Neural progenitor cell (in vitro differentiated cells): ENCODE data around the gene PHLPP1. TPM values are rescaled to one million over a fixed set of nuclear protein-coding genes. Genes with fewer than 3 reads are reported as not detected.

Experiments used
- DNase-seq: peaks from one replicate; pipeline ENCODE4 v3.0.0-alpha.2; 2016; ENCODE audit warnings: low spot score
- H2AFZ ChIP-seq: fragments of 200-600 bp; sonication (generic); replicated peaks from 2 replicates; pipeline ENCODE4 v1.6.1; 2016; ENCODE audit warnings: antibody characterized with exemption
- H3F3A ChIP-seq: fragments of 200-600 bp; sonication (generic); 2 replicates; pipeline ENCODE4 v1.6.1; 2016; ENCODE audit warnings: antibody characterized with exemption, low read depth
- H3K27ac ChIP-seq: fragments of 200-600 bp; sonication (generic); 2 replicates; pipeline ENCODE4 v1.5.1; 2016; ENCODE audit warnings: mild to moderate bottlenecking
- H3K27me3 ChIP-seq: fragments of 200-600 bp; sonication (generic); 2 replicates; pipeline ENCODE4 v1.6.1; 2016; ENCODE audit warnings: mild to moderate bottlenecking, moderate library complexity
- H3K36me3 ChIP-seq: fragments of 200-600 bp; sonication (generic); 2 replicates; pipeline ENCODE4 v1.5.1; 2016
- H3K4me1 ChIP-seq: fragments of 200-600 bp; sonication (generic); 2 replicates; pipeline ENCODE4 v1.6.1; 2016; ENCODE audit warnings: mixed run types
- H3K4me2 ChIP-seq: fragments of 200-600 bp; sonication (generic); 2 replicates; pipeline ENCODE4 v1.6.1; 2016
- H3K4me3 ChIP-seq: fragments of 200-600 bp; sonication (generic); 2 replicates; pipeline ENCODE4 v1.5.1; 2016
- H3K79me2 ChIP-seq: fragments of 200-600 bp; sonication (generic); 2 replicates; pipeline ENCODE4 v1.6.1; 2016; ENCODE audit warnings: low read depth
- H3K9ac ChIP-seq: fragments of 200-600 bp; sonication (generic); 2 replicates; pipeline ENCODE4 v1.6.1; 2016
- H3K9me3 ChIP-seq: fragments of 200-600 bp; sonication (generic); 2 replicates; pipeline ENCODE4 v1.5.1; 2016; ENCODE audit warnings: low read depth
- H4K20me1 ChIP-seq: fragments of 200-600 bp; sonication (generic); 2 replicates; pipeline ENCODE4 v1.6.1; 2016; ENCODE audit warnings: low read depth
- H3K27ac Mint-ChIP-seq: 3 replicates; pipeline ENCODE4 v1.8.0; 2021; ENCODE audit warnings: mixed read lengths
- H3K27me3 Mint-ChIP-seq: 2 replicates; pipeline ENCODE4 v1.8.0; 2022; ENCODE audit warnings: low read depth, mild to moderate bottlenecking, inconsistent platforms, moderate library complexity, mixed read lengths; ENCODE audit not compliant: insufficient read depth
- H3K36me3 Mint-ChIP-seq: 3 replicates; pipeline ENCODE4 v1.8.0; 2021; ENCODE audit warnings: mixed read lengths
- H3K4me1 Mint-ChIP-seq: 3 replicates; pipeline ENCODE4 v1.8.0; 2021; ENCODE audit warnings: mixed read lengths
- H3K4me3 Mint-ChIP-seq: 3 replicates; pipeline ENCODE4 v1.8.0; 2021; ENCODE audit warnings: mild to moderate bottlenecking, moderate library complexity, mixed read lengths
- H3K9me3 Mint-ChIP-seq: 3 replicates; pipeline ENCODE4 v1.8.0; 2020; ENCODE audit warnings: mixed read lengths
- EZH2 ChIP-seq: fragments of 200-600 bp; sonication (generic); IDR thresholded peaks from 2 replicates; pipeline ENCODE4 v1.6.1; 2017; ENCODE audit warnings: antibody characterized with exemption, mild to moderate bottlenecking, moderate library complexity
- EZH2phosphoT487 ChIP-seq: fragments of 200-600 bp; sonication (generic); IDR thresholded peaks from 2 replicates; pipeline ENCODE4 v1.6.1; 2017; ENCODE audit warnings: antibody characterized with exemption
- total RNA-seq: library from RNA; depleted of rRNA; stranded (reverse); fragments of >200 nt; gene quantifications from 2 replicates; pipeline ENCODE4 v1.2.3, GENCODE V29; 2015; ENCODE audit warnings: low replicate concordance
- TF ChIP-seq, protein P1 (sequence below): fragments of 200-600 bp; sonication (generic); IDR thresholded peaks from 2 replicates; pipeline ENCODE4 v1.5.1; 2017; ENCODE audit warnings: antibody characterized with exemption, mild to moderate bottlenecking

The PHLPP1 gene
- total RNA-seq, 1 donor from 2014 or later = 20.8 TPM

- H3K36me3 ChIP-seq = no peaks in the 10 kb centered on the region
- peaks cover 17% of the 10 kb centered on the region for H3F3A ChIP-seq
- H3K4me2 ChIP-seq = peak overlapping the region; percentile 11
- H3K9ac ChIP-seq = no peak overlapping the region
- H3K79me2 ChIP-seq = peaks cover 100% of the 10 kb centered on the region
- DNase-seq = no peak
- Mint-ChIP-seq H3K4me3 (no peak overlapping the region), H3K27me3 (peaks cover 2% of the 10 kb centered on the region), H3K27ac (no peak overlapping the region), H3K9me3 (no peaks in the 10 kb centered on the region), H3K36me3 (no peaks in the 10 kb centered on the region), H3K4me1 (peaks cover 65% of the 10 kb centered on the region)
- TF ChIP-seq, protein P1, sequence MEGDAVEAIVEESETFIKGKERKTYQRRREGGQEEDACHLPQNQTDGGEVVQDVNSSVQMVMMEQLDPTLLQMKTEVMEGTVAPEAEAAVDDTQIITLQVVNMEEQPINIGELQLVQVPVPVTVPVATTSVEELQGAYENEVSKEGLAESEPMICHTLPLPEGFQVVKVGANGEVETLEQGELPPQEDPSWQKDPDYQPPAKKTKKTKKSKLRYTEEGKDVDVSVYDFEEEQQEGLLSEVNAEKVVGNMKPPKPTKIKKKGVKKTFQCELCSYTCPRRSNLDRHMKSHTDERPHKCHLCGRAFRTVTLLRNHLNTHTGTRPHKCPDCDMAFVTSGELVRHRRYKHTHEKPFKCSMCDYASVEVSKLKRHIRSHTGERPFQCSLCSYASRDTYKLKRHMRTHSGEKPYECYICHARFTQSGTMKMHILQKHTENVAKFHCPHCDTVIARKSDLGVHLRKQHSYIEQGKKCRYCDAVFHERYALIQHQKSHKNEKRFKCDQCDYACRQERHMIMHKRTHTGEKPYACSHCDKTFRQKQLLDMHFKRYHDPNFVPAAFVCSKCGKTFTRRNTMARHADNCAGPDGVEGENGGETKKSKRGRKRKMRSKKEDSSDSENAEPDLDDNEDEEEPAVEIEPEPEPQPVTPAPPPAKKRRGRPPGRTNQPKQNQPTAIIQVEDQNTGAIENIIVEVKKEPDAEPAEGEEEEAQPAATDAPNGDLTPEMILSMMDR = no peak
- no peak for TF ChIP-seq EZH2phosphoT487
- H4K20me1 ChIP-seq = peaks cover 87% of the 10 kb centered on the region
- H3K27ac ChIP-seq = peak overlapping the region; percentile 59
- no peak overlapping the region for H3K4me3 ChIP-seq
- no peaks in the 10 kb centered on the region for H3K9me3 ChIP-seq
- peaks cover 57% of the 10 kb centered on the region for H3K4me1 ChIP-seq
- H3K27me3 ChIP-seq = no peaks in the 10 kb centered on the region
- no peak overlapping the region for H2AFZ ChIP-seq
Measured at GRCh38 chr18:62784338-62784965, 69.1 kb downstream of the PHLPP1 start.

- Histone ChIP-seq H3K27me3 (no peaks in the 10 kb centered on the region), H2AFZ (no peak overlapping the region), H4K20me1 (peaks cover 88% of the 10 kb centered on the region), H3K4me1 (peaks cover 58% of the 10 kb centered on the region), H3K27ac (no peak overlapping the region), H3F3A (peaks cover 17% of the 10 kb centered on the region), H3K36me3 (no peaks in the 10 kb centered on the region), H3K9ac (no peak overlapping the region), H3K4me2 (peak overlapping the region; percentile 11), H3K9me3 (no peaks in the 10 kb centered on the region), H3K4me3 (no peak overlapping the region), H3K79me2 (peaks cover 100% of the 10 kb centered on the region)
- Mint-ChIP-seq H3K9me3 (no peaks in the 10 kb centered on the region), H3K4me1 (peaks cover 67% of the 10 kb centered on the region), H3K27ac (no peak overlapping the region), H3K36me3 (no peaks in the 10 kb centered on the region), H3K4me3 (no peak overlapping the region), H3K27me3 (peaks cover 2% of the 10 kb centered on the region)
- no peak for TF ChIP-seq EZH2
- TF ChIP-seq, protein P1 = no peak
- no peak for TF ChIP-seq EZH2phosphoT487
- peak; percentile 15 for DNase-seq
Measured at GRCh38 chr18:62784966-62785413, 69.6 kb downstream of the PHLPP1 start.

DNA sequence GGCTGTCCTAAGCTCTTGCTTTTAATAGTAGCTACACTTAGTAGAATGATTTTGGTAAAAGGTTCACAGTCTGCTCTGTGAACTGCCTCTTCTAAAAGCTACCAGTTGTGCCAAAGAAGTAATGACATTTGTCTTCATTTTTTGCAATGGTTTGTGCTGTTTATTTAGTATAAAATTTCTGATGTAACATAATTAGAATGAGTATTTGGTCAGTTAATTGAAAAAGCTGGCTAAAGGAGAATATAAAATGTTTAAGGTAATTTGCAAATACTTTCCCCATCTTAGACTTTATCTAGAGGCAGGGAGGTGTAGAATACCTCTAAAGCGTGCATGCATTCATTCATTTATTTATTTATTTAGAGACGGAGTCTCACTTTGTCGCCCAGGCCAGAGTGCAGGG is 71.3 kb downstream of the PHLPP1 start:
- H3K4me3 ChIP-seq = no peak overlapping the region
- no peak overlapping the region for H3K27ac Mint-ChIP-seq
- no peak overlapping the region for H3K9ac ChIP-seq
- no peak overlapping the region for H3K4me2 ChIP-seq
- TF ChIP-seq EZH2 = no peak
- no peak for TF ChIP-seq EZH2phosphoT487
- TF ChIP-seq, protein P1 = no peak
- no peaks in the 10 kb centered on the region for H3K27me3 Mint-ChIP-seq
- H4K20me1 ChIP-seq = peaks cover 90% of the 10 kb centered on the region
- H3K27me3 ChIP-seq = no peaks in the 10 kb centered on the region
- H3K36me3 Mint-ChIP-seq = no peaks in the 10 kb centered on the region
- H3F3A ChIP-seq = peaks cover 24% of the 10 kb centered on the region
- no peaks in the 10 kb centered on the region for H3K9me3 Mint-ChIP-seq
- no peak for DNase-seq
- peaks cover 100% of the 10 kb centered on the region for H3K79me2 ChIP-seq
- no peak overlapping the region for H3K27ac ChIP-seq
- H3K9me3 ChIP-seq = no peaks in the 10 kb centered on the region
- H3K4me1 ChIP-seq = peaks cover 73% of the 10 kb centered on the region
- no peaks in the 10 kb centered on the region for H3K36me3 ChIP-seq
- peaks cover 70% of the 10 kb centered on the region for H3K4me1 Mint-ChIP-seq
- no peak overlapping the region for H2AFZ ChIP-seq
- H3K4me3 Mint-ChIP-seq = no peak overlapping the region
